Measurements from ENCODE around the gene PAPOLA. TPM values are rescaled to one million over a fixed set of nuclear protein-coding genes. Genes with fewer than 3 reads are reported as not detected.

Gene PAPOLA
- total and polyA plus RNA-seq, 2 experiments from 2014 or later, result 198 to 237 TPM

DNA sequence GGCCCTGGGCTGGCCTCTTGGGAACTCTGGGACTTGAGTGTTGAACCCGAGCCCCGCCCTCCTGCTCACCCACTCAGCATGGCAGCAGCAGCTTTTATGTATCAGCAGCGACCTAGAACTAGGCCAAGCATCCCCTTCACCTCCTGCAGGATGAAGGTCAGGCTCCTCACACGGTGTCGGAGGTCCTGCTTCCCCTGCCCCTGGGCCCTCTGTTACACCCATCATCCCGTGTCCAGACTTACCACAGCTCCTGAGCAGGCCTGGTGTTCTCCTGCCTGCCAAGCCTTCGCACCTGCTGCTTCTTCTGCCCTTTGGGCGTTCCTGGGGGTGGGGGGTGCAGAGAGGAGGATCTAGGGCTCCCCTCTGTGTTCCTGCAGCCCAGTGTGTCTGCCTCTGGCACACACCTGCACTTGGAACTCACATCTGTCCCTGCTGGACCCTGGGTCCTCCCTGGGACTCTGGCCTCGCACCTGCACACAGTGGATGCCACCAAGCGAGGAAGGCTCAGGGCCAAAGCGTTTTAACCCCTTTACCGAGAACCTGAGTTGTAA, 80.3 kb downstream of the PAPOLA start (continued):
- TF ChIP-seq EZH2phosphoT487 (IDR thresholded peaks at IDR 0.05; ENCODE audit: unreplicated experiment), result no peak
- TF ChIP-seq ZNF114 (CRISPR knock-in tag; IDR thresholded peaks at IDR 0.05), result no peak
- no peak for TF ChIP-seq CREB1 (CRISPR knock-in tag; IDR thresholded peaks at IDR 0.05; ENCODE audit: low read depth)
- TF ChIP-seq STAT1 (IDR thresholded peaks at IDR 0.05; ENCODE audit: unreplicated experiment), result no peak
- no peak for TF ChIP-seq EZH2 (IDR thresholded peaks at IDR 0.05; ENCODE audit: low read depth, unreplicated experiment)

DNA sequence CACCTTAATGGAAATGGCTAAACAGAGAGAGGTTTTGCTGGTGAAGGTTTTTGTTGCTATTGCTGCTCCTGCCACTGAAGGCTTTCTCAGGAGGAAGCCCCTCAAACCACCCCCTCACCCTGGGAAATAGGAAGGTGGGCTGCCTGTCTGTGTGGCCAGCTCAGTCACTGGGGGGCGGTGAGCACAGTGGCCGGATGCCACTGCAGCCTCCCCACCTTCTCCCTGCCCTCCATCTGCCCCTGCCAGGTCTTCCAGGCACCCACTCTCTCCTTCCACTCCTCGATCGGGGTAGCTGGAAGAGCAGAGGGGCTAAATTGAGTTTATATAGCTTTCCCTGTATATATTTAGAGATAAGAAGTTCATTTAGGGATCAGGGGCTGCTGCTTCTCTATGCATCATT, 80.8 kb downstream of the PAPOLA start:
- DNase-seq (ENCODE audit: low spot score) (no peak), ATAC-seq (no peak)
- Histone ChIP-seq H3F3A (replicated peaks; ENCODE audit: low read depth) (0 out of 2 replicates have a peak, but pooled peaks cover 2% of the 10 kb centered on the region), H3K36me3 (ENCODE audit: insufficient read depth) (no peaks in the 10 kb centered on the region), H2AFZ (no peak overlapping the region), H3K4me2 (no peak overlapping the region), H3K27ac (ENCODE audit: low read depth) (no peak overlapping the region), H3K27me3 (ENCODE audit: insufficient read depth) (no peaks in the 10 kb centered on the region), H3K79me2 (replicated peaks; ENCODE audit: insufficient read depth) (no peaks in the 10 kb centered on the region), H4K20me1 (replicated peaks; ENCODE audit: insufficient read depth) (no peaks in the 10 kb centered on the region), H3K9me2 (ENCODE audit: insufficient read depth) (no peaks in the 10 kb centered on the region), H3K4me1 (ENCODE audit: insufficient read depth) (peaks cover 19% of the 10 kb centered on the region), H3K4me3 (no peak overlapping the region)
- Mint-ChIP-seq H3K36me3 (ENCODE audit: low read depth) (no peaks in the 10 kb centered on the region), H3K4me1 (peaks cover 32% of the 10 kb centered on the region), H3K27me3 (ENCODE audit: insufficient read depth, low read depth, poor library complexity) (peaks cover 7% of the 10 kb centered on the region), H3K9me3 (no peaks in the 10 kb centered on the region), H3K27ac (no peak overlapping the region), H3K4me3 (no peak overlapping the region)
- TF ChIP-seq ZNF331 (CRISPR knock-in tag; IDR thresholded peaks at IDR 0.05; ENCODE audit: low read depth) (no peak), JUNB (IDR thresholded peaks at IDR 0.05; ENCODE audit: unreplicated experiment) (no peak)
- TF ChIP-seq, protein P1, sequence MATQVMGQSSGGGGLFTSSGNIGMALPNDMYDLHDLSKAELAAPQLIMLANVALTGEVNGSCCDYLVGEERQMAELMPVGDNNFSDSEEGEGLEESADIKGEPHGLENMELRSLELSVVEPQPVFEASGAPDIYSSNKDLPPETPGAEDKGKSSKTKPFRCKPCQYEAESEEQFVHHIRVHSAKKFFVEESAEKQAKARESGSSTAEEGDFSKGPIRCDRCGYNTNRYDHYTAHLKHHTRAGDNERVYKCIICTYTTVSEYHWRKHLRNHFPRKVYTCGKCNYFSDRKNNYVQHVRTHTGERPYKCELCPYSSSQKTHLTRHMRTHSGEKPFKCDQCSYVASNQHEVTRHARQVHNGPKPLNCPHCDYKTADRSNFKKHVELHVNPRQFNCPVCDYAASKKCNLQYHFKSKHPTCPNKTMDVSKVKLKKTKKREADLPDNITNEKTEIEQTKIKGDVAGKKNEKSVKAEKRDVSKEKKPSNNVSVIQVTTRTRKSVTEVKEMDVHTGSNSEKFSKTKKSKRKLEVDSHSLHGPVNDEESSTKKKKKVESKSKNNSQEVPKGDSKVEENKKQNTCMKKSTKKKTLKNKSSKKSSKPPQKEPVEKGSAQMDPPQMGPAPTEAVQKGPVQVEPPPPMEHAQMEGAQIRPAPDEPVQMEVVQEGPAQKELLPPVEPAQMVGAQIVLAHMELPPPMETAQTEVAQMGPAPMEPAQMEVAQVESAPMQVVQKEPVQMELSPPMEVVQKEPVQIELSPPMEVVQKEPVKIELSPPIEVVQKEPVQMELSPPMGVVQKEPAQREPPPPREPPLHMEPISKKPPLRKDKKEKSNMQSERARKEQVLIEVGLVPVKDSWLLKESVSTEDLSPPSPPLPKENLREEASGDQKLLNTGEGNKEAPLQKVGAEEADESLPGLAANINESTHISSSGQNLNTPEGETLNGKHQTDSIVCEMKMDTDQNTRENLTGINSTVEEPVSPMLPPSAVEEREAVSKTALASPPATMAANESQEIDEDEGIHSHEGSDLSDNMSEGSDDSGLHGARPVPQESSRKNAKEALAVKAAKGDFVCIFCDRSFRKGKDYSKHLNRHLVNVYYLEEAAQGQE (IDR thresholded peaks at IDR 0.05; ENCODE audit: unreplicated experiment), result no peak
- TF ChIP-seq, protein P2, sequence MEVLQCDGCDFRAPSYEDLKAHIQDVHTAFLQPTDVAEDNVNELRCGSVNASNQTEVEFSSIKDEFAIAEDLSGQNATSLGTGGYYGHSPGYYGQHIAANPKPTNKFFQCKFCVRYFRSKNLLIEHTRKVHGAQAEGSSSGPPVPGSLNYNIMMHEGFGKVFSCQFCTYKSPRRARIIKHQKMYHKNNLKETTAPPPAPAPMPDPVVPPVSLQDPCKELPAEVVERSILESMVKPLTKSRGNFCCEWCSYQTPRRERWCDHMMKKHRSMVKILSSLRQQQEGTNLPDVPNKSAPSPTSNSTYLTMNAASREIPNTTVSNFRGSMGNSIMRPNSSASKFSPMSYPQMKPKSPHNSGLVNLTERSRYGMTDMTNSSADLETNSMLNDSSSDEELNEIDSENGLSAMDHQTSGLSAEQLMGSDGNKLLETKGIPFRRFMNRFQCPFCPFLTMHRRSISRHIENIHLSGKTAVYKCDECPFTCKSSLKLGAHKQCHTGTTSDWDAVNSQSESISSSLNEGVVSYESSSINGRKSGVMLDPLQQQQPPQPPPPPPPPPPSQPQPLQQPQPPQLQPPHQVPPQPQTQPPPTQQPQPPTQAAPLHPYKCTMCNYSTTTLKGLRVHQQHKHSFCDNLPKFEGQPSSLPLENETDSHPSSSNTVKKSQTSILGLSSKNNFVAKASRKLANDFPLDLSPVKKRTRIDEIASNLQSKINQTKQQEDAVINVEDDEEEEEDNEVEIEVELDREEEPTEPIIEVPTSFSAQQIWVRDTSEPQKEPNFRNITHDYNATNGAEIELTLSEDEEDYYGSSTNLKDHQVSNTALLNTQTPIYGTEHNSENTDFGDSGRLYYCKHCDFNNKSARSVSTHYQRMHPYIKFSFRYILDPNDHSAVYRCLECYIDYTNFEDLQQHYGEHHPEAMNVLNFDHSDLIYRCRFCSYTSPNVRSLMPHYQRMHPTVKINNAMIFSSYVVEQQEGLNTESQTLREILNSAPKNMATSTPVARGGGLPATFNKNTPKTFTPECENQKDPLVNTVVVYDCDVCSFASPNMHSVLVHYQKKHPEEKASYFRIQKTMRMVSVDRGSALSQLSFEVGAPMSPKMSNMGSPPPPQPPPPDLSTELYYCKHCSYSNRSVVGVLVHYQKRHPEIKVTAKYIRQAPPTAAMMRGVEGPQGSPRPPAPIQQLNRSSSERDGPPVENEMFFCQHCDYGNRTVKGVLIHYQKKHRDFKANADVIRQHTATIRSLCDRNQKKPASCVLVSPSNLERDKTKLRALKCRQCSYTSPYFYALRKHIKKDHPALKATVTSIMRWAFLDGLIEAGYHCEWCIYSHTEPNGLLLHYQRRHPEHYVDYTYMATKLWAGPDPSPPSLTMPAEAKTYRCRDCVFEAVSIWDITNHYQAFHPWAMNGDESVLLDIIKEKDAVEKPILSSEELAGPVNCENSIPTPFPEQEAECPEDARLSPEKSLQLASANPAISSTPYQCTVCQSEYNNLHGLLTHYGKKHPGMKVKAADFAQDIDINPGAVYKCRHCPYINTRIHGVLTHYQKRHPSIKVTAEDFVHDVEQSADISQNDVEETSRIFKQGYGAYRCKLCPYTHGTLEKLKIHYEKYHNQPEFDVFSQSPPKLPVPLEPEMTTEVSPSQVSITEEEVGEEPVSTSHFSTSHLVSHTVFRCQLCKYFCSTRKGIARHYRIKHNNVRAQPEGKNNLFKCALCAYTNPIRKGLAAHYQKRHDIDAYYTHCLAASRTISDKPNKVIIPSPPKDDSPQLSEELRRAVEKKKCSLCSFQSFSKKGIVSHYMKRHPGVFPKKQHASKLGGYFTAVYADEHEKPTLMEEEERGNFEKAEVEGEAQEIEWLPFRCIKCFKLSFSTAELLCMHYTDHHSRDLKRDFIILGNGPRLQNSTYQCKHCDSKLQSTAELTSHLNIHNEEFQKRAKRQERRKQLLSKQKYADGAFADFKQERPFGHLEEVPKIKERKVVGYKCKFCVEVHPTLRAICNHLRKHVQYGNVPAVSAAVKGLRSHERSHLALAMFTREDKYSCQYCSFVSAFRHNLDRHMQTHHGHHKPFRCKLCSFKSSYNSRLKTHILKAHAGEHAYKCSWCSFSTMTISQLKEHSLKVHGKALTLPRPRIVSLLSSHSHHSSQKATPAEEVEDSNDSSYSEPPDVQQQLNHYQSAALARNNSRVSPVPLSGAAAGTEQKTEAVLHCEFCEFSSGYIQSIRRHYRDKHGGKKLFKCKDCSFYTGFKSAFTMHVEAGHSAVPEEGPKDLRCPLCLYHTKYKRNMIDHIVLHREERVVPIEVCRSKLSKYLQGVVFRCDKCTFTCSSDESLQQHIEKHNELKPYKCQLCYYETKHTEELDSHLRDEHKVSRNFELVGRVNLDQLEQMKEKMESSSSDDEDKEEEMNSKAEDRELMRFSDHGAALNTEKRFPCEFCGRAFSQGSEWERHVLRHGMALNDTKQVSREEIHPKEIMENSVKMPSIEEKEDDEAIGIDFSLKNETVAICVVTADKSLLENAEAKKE (CRISPR knock-in tag; IDR thresholded peaks at IDR 0.05), result no peak

Measured in GM23338 (cell line).